ENCODE measurements around the gene TMEM259.

TMEM259 gene

DNA sequence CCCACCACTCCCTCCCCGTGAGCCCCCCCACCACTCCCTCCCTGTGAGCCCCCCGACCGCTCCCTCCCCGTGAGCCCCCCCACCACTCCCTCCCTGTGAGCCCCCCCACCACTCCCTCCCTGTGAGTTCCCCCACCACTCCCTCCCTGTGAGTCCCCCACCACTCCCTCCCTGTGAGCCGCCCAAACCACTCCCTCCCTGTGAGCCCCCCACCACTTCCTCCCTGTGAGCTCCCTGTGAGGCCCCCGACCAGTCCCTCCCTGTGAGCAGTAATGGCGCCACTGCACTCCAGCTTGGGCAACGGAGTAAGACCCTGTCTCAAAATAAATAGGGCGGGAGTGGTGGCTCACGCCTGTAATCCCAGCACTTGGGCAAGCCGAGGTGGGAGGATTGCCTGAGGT is 28.9 kb upstream of the TMEM259 start:
- no peak for DNase-seq (ENCODE audit: low spot score)
- no peak overlapping the region for H3K27ac Mint-ChIP-seq

DNA sequence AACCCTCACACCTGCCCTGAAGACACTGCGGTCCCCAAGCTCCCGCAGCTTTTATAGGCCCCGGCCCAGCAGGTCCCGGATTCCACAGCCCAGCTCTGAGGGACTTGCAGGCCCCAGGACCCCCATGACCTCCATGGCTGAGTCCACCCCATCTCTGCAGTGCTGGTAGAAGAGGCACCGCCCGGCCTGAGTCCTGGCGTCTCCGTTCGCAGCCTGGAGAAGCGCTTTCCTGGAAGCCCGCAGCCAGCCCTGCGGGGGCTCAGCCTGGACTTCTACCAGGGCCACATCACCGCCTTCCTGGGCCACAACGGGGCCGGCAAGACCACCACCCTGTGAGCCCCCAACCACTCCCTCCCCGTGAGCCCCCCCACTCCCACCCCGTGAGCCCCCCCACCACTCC is 28.2 kb upstream of the TMEM259 start:
- no peaks in the 10 kb centered on the region for H3K27me3 Mint-ChIP-seq (ENCODE audit: low read depth)

More for the DNA sequence above, 28.9 kb upstream of the TMEM259 start:
- Mint-ChIP-seq H3K4me1 (ENCODE audit: low read depth) (peaks cover 3% of the 10 kb centered on the region), H3K9me3 (no peaks in the 10 kb centered on the region), H3K27me3 (ENCODE audit: low read depth) (no peaks in the 10 kb centered on the region), H3K4me3 (no peak overlapping the region), H3K36me3 (ENCODE audit: low read depth) (peaks cover 3% of the 10 kb centered on the region)

DNA sequence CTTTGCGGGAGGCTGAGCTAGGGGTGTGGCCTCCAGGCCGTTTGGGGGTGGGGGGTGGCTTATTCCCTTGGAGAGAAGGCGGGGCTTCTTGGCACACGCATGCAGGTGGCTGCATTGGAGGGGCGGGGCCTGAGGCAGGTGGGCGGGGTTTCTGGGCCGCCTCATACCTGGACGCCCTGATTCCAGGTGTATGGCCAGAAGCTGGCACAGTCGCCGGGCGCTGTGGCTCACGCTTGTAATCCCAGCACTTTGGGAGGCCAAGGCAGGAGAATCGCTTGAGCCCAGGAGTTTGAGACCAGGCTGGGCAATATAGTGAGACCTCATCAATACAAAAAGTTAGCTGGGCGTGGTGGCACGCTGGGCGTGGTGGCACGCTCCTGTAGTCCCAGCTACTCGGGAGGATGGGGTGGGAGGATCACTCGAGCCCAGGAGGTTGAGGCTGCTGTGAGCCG is 26.8 kb upstream of the TMEM259 start:
- Mint-ChIP-seq H3K9me3 (no peaks in the 10 kb centered on the region), H3K27me3 (ENCODE audit: low read depth) (no peaks in the 10 kb centered on the region), H3K4me3 (no peak overlapping the region), H3K27ac (no peak overlapping the region), H3K36me3 (ENCODE audit: low read depth) (peaks cover 13% of the 10 kb centered on the region), H3K4me1 (ENCODE audit: low read depth) (peaks cover 2% of the 10 kb centered on the region)
- no peak for DNase-seq (ENCODE audit: low spot score)

More for the DNA sequence above, 28.2 kb upstream of the TMEM259 start:
- peaks cover 3% of the 10 kb centered on the region for H3K4me1 Mint-ChIP-seq (ENCODE audit: low read depth)
- H3K4me3 Mint-ChIP-seq = no peak overlapping the region
- no peaks in the 10 kb centered on the region for H3K9me3 Mint-ChIP-seq
- peaks cover 8% of the 10 kb centered on the region for H3K36me3 Mint-ChIP-seq (ENCODE audit: low read depth)
- no peak overlapping the region for H3K27ac Mint-ChIP-seq
- DNase-seq (ENCODE audit: low spot score) = no peak

DNA sequence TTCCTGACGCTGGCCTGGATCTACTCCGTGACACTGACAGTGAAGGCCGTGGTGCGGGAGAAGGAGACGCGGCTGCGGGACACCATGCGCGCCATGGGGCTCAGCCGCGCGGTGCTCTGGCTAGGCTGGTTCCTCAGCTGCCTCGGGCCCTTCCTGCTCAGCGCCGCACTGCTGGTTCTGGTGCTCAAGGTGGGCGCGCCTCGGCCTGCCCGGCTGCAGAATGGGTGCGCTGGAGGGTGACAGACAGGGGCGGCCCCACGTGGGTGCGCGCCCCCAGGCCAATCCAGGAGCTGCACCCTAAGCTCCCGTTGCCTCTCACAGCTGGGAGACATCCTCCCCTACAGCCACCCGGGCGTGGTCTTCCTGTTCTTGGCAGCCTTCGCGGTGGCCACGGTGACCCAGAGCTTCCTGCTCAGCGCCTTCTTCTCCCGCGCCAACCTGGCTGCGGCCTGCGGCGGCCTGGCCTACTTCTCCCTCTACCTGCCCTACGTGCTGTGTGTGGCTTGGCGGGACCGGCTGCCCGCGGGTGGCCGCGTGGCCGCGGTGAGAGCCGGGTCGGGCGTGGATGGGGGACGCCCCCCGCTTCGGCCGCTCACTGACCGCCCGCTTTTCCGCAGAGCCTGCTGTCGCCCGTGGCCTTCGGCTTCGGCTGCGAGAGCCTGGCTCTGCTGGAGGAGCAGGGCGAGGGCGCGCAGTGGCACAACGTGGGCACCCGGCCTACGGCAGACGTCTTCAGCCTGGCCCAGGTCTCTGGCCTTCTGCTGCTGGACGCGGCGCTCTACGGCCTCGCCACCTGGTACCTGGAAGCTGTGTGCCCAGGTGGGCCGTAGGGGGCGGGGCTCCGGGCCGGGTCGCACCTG is 26.1 kb upstream of the TMEM259 start:
- H3K4me1 Mint-ChIP-seq (ENCODE audit: low read depth) = no peaks in the 10 kb centered on the region
- no peak overlapping the region for H3K27ac Mint-ChIP-seq
- H3K9me3 Mint-ChIP-seq = no peaks in the 10 kb centered on the region
- H3K27me3 Mint-ChIP-seq (ENCODE audit: low read depth) = no peaks in the 10 kb centered on the region
- peaks cover 13% of the 10 kb centered on the region for H3K36me3 Mint-ChIP-seq (ENCODE audit: low read depth)
- no peak for DNase-seq (ENCODE audit: low spot score)
- no peak overlapping the region for H3K4me3 Mint-ChIP-seq

DNA sequence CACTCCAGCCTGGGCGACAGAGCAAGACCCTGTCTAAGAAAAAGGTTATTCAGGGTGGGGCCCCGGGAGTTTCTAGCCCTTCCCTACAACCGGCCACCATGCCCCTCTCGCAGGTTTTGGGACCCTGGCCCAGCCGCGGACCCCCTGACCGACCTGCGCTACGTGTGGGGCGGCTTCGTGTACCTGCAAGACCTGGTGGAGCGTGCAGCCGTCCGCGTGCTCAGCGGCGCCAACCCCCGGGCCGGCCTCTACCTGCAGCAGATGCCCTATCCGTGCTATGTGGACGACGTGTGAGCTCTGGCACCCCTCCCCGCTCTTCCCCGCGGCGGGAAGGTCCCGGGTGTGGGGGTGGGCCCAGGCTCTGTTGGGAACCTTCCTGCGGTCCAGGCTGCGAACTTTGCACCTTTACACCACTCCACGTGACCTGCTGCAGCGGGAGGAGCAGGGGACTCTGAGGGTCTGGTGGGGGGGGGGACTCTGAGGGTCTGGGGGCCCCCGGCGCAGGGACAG is 25.2 kb upstream of the TMEM259 start:
- Mint-ChIP-seq H3K36me3 (ENCODE audit: low read depth) (peaks cover 13% of the 10 kb centered on the region), H3K27ac (no peak overlapping the region), H3K4me3 (no peak overlapping the region), H3K9me3 (no peaks in the 10 kb centered on the region), H3K27me3 (ENCODE audit: low read depth) (no peaks in the 10 kb centered on the region), H3K4me1 (ENCODE audit: low read depth) (peaks cover under 1% of the 10 kb centered on the region)
- DNase-seq (ENCODE audit: low spot score) = no peak

DNA sequence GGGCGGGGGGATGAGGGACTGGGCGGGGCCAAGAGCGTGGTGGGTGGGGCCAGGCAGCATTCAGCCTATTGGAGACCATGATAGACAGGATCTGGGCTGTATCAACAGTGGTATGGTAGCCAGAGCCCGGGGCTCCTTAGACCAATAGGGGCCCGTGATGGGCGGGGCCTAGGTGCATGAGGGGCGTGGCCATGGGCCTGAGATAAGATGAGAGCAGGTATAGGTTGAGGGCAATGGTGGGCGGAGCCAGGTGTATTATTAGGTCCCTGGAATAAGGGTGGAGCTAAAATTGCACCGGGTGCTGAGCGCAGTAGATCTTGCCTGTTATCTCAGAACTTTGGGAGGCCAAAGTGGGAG is 24.3 kb upstream of the TMEM259 start:
- Mint-ChIP-seq H3K27ac (no peak overlapping the region), H3K4me1 (ENCODE audit: low read depth) (peaks cover 6% of the 10 kb centered on the region), H3K27me3 (ENCODE audit: low read depth) (no peaks in the 10 kb centered on the region), H3K4me3 (no peak overlapping the region), H3K9me3 (no peaks in the 10 kb centered on the region), H3K36me3 (ENCODE audit: low read depth) (peaks cover 13% of the 10 kb centered on the region)
- peak; percentile 45 for DNase-seq (ENCODE audit: low spot score)

DNA sequence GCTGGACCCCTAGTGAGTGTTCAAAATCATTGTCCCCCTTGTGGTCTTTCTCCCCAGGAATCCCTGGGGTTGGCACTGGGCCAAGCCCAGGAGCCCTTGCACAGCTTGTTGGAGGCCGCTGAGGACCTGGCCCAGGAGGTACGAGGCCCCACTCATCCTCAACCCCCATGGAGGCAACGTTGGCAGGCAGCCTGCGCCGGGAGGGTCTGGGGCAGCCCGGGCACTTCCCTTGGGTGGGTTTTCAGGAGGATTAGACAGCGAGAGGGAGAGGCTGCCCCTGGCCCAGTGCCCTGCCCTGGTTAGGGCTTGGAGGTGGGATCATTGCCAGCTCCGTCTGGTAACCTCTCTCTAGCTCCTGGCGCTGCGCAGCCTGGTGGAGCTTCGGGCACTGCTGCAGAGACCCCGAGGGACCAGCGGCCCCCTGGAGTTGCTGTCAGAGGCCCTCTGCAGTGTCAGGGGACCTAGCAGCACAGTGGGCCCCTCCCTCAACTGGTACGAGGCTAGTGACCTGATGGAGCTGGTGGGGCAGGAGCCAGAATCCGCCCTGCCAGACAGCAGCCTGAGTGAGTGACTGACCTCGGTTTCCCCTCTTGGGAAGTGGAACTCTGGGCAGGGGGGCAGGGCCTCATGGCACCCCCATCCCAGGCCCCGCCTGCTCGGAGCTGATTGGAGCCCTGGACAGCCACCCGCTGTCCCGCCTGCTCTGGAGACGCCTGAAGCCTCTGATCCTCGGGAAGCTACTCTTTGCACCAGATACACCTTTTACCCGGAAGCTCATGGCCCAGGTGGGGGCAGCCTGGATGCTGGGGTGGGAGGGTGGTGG is 22.0 kb upstream of the TMEM259 start:
- H3K9me3 Mint-ChIP-seq = no peaks in the 10 kb centered on the region
- peaks cover 30% of the 10 kb centered on the region for H3K36me3 Mint-ChIP-seq (ENCODE audit: low read depth)
- DNase-seq (ENCODE audit: low spot score) = no peak
- peaks cover 25% of the 10 kb centered on the region for H3K4me1 Mint-ChIP-seq (ENCODE audit: low read depth)
- H3K27ac Mint-ChIP-seq = no peak overlapping the region
- H3K27me3 Mint-ChIP-seq (ENCODE audit: low read depth) = no peaks in the 10 kb centered on the region
- peak overlapping the region; percentile 9 for H3K4me3 Mint-ChIP-seq

DNA sequence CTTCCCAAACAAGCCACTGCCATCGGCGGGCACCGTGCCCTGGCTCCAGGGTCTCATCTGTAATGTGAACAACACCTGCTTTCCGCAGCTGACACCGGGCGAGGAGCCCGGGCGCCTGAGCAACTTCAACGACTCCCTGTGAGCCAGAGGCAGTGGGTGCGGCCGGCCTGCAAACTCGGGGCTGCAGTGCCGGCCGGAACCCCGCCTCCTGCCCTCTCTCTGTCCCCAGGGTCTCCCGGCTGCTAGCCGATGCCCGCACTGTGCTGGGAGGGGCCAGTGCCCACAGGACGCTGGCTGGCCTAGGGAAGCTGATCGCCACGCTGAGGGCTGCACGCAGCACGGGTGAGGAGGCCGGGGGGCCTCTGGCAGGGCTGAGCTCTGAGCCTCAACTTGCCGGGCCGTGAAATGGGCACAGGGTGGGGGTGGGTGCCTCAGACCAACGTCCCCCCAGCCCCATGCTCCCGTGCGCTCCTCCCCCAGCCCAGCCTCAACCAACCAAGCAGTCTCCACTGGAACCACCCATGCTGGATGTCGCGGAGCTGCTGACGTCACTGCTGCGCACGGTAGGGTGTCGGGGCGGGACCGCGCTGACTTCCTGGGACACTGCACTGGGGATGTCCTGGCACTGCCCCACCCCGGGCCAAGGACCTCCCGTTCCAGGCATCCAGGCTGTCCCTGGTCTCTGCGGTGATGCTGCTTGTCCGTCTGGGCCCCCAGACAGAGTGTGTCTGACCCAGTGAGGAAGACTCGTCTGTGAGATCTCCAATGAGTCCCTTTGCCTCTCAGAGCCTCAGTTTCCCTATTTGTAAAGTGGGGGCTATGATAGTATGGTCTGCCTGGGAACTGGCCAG is 21.1 kb upstream of the TMEM259 start:
- Mint-ChIP-seq H3K4me3 (peak overlapping the region; percentile 9), H3K36me3 (ENCODE audit: low read depth) (peaks cover 37% of the 10 kb centered on the region), H3K27me3 (ENCODE audit: low read depth) (no peaks in the 10 kb centered on the region), H3K27ac (no peak overlapping the region), H3K4me1 (ENCODE audit: low read depth) (peaks cover 30% of the 10 kb centered on the region), H3K9me3 (no peaks in the 10 kb centered on the region)
- DNase-seq (ENCODE audit: low spot score) = no peak

DNA sequence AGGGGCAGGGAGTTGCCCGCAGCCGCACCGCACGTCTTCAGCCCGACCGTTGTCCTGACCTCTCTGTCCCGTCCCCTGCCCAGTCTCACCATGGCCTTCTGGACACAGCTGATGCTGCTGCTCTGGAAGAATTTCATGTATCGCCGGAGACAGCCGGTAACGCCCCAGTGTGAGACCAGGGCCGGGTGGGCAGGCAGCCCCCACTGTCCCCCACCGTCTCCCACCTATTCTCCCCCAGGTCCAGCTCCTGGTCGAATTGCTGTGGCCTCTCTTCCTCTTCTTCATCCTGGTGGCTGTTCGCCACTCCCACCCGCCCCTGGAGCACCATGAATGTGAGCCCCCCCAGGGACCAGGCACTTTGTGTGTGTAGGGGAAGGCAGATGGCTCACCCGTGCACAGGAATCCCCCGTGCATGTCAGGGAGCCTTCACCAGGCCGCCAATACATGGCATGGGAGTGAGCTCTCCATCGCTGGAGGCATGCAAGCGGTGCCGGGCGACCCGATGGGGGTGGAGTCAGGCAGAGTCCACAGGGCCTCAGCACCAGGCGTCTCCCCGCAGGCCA is 20.4 kb upstream of the TMEM259 start:
- no peaks in the 10 kb centered on the region for H3K9me3 Mint-ChIP-seq
- H3K27ac Mint-ChIP-seq = peak overlapping the region; percentile 95
- H3K36me3 Mint-ChIP-seq (ENCODE audit: low read depth) = peaks cover 44% of the 10 kb centered on the region
- no peaks in the 10 kb centered on the region for H3K27me3 Mint-ChIP-seq (ENCODE audit: low read depth)
- H3K4me1 Mint-ChIP-seq (ENCODE audit: low read depth) = peaks cover 33% of the 10 kb centered on the region
- peak overlapping the region; percentile 97 for H3K4me3 Mint-ChIP-seq
- no peak for DNase-seq (ENCODE audit: low spot score)

DNA sequence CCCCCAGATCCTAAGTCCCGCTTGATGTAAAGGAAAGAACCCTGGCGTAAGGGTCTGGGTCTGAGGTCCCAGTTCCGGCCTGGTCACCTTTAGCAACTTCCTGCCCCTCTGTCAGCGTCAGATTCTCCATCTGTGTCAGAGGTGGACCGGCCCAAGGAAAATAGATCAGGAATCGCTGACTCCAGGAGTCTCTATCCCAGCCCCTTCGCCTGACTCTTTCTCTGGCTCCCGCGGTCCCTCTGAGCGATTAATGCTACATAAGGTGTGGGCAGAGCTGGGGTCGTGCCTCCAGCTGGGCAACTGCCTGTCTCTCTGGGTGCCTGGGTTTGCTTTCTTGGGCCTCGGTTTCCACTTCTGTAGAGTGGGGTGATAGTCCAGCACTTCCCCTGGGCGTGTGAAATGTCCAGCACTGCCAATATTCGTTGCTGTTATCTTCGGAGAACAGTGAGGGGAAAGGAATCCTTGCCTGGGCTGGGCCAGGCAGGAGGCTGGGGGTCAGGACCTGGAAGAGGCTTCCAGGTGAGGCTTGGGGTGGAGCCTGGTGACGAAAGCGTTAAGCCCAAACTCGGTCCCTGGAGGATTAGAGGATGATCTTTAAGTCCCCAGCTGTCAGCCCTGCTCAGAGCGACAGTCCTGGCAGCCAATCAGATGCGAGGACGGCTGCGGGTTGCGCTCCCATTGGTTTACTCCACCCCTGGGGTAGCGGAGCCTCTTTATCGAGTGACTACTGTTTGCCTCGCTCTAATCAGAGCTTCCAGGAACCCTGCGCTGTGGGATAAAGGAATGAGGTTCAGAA is 19.8 kb upstream of the TMEM259 start:
- Mint-ChIP-seq H3K27me3 (ENCODE audit: low read depth) (no peaks in the 10 kb centered on the region), H3K27ac (peak overlapping the region; percentile 95), H3K4me1 (ENCODE audit: low read depth) (peaks cover 35% of the 10 kb centered on the region), H3K9me3 (no peaks in the 10 kb centered on the region), H3K4me3 (peak overlapping the region; percentile 97), H3K36me3 (ENCODE audit: low read depth) (peaks cover 50% of the 10 kb centered on the region)
- DNase-seq (ENCODE audit: low spot score) = peak; percentile 88

DNA sequence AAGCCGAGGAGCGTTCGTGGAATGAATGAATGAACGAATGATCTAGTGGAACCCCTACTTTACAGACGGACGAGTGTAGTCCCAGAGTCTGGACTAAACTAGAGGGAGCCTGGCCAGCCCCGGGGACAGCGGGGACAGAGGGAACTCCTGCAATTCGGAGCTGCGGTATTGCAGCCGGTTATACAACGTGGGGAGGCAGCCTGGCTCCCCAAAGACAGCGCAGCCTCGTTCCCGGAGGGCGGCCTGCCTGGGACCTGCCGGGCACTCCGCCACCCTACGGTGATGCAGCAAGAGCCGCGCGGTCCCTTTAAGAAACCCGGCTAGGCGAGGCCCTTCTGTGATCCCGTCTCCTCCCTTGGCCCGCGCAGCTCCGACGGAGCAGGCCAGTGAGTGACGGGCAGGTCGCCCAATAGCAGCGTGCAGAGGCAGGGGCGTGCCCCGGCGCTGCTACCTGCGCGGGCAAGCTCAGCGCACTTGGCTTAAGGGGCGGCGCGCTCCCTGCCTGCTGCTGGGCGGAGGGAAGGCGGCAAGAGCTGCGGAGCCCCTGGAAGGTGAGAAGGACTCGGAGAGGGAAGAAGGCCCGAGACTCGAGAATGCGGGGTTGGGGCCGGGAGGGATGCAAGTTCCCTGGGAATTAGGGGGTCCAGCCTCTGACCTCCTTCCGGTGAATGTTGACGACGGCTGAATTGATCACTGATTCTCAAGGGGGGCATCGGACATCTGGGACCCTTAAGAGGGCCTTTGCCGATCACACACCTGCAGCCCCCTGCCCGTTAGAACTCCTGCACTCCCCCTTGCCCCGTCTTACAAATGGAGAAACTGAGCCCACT is 18.9 kb upstream of the TMEM259 start, which contains the start of gene ABCA7:
ABCA7 (plus strand) TSS at position 462 of the 830 bp plus-strand sequence. CDS start 1,255 bp downstream, outside the sequence.
- Mint-ChIP-seq H3K27me3 (ENCODE audit: low read depth) (no peaks in the 10 kb centered on the region), H3K4me1 (ENCODE audit: low read depth) (peaks cover 39% of the 10 kb centered on the region), H3K36me3 (ENCODE audit: low read depth) (peaks cover 54% of the 10 kb centered on the region), H3K9me3 (no peaks in the 10 kb centered on the region), H3K27ac (peak within 1 kb of the TSS; percentile 95), H3K4me3 (peak within 1 kb of the TSS; percentile 97)
- DNase-seq (ENCODE audit: low spot score) = peak; percentile 99

Measured in T-helper 2 cell treated with Interferon-gamma antibody and Interleukin-4, amounts not matched to agents 5 μg/mL and 100 μg/mL, for 36 hours (primary cell).